GM23248 (cell line): ENCODE data around the gene CCDC183.

Experiments used
- EZH2 ChIP-seq: fragments of 200-600 bp; sonication (generic); IDR thresholded peaks from 2 replicates; pipeline ENCODE4 v1.6.1; 2018; ENCODE audit warnings: antibody characterized with exemption, mild to moderate bottlenecking; ENCODE audit not compliant: insufficient read depth, poor library complexity, severe bottlenecking
- EZH2phosphoT487 ChIP-seq: fragments of 200-600 bp; sonication (generic); IDR thresholded peaks from 2 replicates; pipeline ENCODE4 v1.6.1; 2018; ENCODE audit warnings: antibody characterized with exemption, moderate library complexity, mild to moderate bottlenecking, low read depth; ENCODE audit not compliant: insufficient read depth

DNA sequence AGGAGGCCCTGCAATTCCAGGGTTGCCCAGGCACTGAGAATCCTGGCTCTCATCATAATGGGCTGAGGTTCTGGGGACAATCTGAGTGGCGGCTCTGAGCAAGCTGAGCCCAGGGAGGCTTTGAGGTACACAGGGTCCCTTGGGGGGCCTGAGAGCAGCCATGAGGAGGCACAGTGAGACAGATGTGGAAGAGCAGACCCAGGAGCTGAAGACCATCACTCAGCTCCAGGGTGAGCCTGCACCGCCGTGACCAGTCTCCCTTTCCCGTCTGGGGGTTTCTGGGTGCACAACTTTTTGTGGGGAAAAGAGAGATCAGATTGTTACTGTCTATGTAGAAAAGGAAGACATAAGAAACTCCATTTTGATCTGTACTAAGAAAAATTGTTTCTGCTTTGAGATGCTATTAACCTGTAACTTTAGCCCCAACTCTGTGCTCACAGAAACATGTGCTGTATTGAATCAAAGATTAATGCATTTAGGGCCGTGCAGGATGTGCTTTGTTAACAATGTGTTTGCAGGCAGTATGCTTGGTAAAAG, at the start of gene CCDC183:
- no peak for TF ChIP-seq EZH2
- no peak for TF ChIP-seq EZH2phosphoT487
